A673 (cell line): ENCODE results near the gene PKD2. TPM values are rescaled to one million over a fixed set of nuclear protein-coding genes. Genes with fewer than 3 reads are reported as not detected.

Source experiments
- BruUV-seq: library from RNA; stranded (reverse); fragments of 400-500 nt; replicated peaks from 2 replicates; lab custom pipeline; 2021; lab: Mats Ljungman, UMichigan
- CTCF ChIA-PET: fragments of 300-600 bp; sonication (Branson Sonifier 250); formaldehyde crosslinking; loops from one replicate; lab custom pipeline; 2022; ENCODE audit warnings: antibody characterized with exemption; lab: Charles Lee
- POLR2A ChIA-PET: fragments of 300-600 bp; sonication (Branson Sonifier 250); formaldehyde crosslinking; loops from one replicate; lab custom pipeline; 2022; ENCODE audit warnings: antibody characterized with exemption; ENCODE audit not compliant: low non-redundant PET; lab: Charles Lee
- DNase-seq: peaks from one replicate; pipeline ENCODE4 v3.0.0-alpha.2; 2015; ENCODE audit warnings: low spot score
- H3K27ac ChIP-seq: fragments of 200-600 bp; sonication (generic); 2 replicates; pipeline ENCODE4 v1.5.1; 2016; ENCODE audit warnings: mixed run types, low read depth, mild to moderate bottlenecking, mixed read lengths, antibody characterized with exemption, low read length; ENCODE audit not compliant: poor library complexity, severe bottlenecking
- H3K27me3 ChIP-seq: fragments of 200-600 bp; sonication (generic); replicated peaks from 2 replicates; pipeline ENCODE4 v1.6.1; 2017; ENCODE audit warnings: mixed run types, low read depth, mild to moderate bottlenecking, mixed read lengths, antibody characterized with exemption, low read length; ENCODE audit not compliant: insufficient read depth, poor library complexity
- H3K36me3 ChIP-seq: fragments of 200-600 bp; sonication (generic); 2 replicates; pipeline ENCODE4 v1.6.1; 2016; ENCODE audit warnings: mixed run types, mild to moderate bottlenecking, mixed read lengths, antibody characterized with exemption, low read length; ENCODE audit not compliant: insufficient read depth, poor library complexity, severe bottlenecking
- H3K4me1 ChIP-seq: fragments of 200-600 bp; sonication (generic); 2 replicates; pipeline ENCODE4 v1.6.1; 2017; ENCODE audit warnings: mixed run types, mild to moderate bottlenecking, mixed read lengths, antibody characterized with exemption, low read length; ENCODE audit not compliant: insufficient read depth, poor library complexity, severe bottlenecking
- H3K4me3 ChIP-seq: fragments of 200-600 bp; sonication (generic); 2 replicates; pipeline ENCODE4 v1.5.1; 2016; ENCODE audit warnings: low read depth, mixed run types, mild to moderate bottlenecking, mixed read lengths, low read length; ENCODE audit not compliant: poor library complexity, severe bottlenecking
- H3K9me3 ChIP-seq: fragments of 200-600 bp; sonication (generic); 2 replicates; pipeline ENCODE4 v1.6.1; 2016; ENCODE audit warnings: mixed run types, low read depth, mild to moderate bottlenecking, mixed read lengths, antibody characterized with exemption, low read length; ENCODE audit not compliant: poor library complexity, severe bottlenecking
- EZH2 ChIP-seq: fragments of 200-600 bp; sonication (generic); IDR thresholded peaks from 2 replicates; pipeline ENCODE4 v1.6.1; 2017; ENCODE audit warnings: borderline replicate concordance, low read depth, mild to moderate bottlenecking, mixed read lengths, antibody characterized with exemption, low read length; ENCODE audit not compliant: poor library complexity, severe bottlenecking
- intact Hi-C: fragments of 100-400 bp; cut with micrococcal nuclease; formaldehyde crosslinking; loops from one replicate; pipeline ENCODE4 v1.10.0; 2022; ENCODE audit not compliant: unreplicated experiment
- total RNA-seq: library from RNA; stranded (reverse); gene quantifications from 2 replicates; pipeline ENCODE4 v1.2.3, GENCODE V29; 2021
- TF ChIP-seq, protein P1 (sequence below): fragments of 300-800, 200-600 bp; sonication (generic); conservative IDR thresholded peaks from 2 replicates; pipeline ENCODE4 v1.5.1; 2017; ENCODE audit warnings: low read depth, mild to moderate bottlenecking, antibody characterized with exemption, low read length, moderate library complexity, mixed read lengths

PKD2 gene
- total RNA-seq, 1 experiment from 2014 or later, result 10.0 TPM

- ChIA-PET CTCF (no interaction called here), POLR2A (no interaction called here)
- intact Hi-C loops, result no loop called here
- DNase-seq, result no peak
- BruUV-seq, result no TSS peak
- Histone ChIP-seq H3K4me1 (no peaks in the 10 kb centered on the region), H3K4me3 (no peak overlapping the region), H3K9me3 (no peaks in the 10 kb centered on the region), H3K36me3 (no peaks in the 10 kb centered on the region), H3K27ac (no peak overlapping the region), H3K27me3 (no peaks in the 10 kb centered on the region)
- TF ChIP-seq, protein P1, sequence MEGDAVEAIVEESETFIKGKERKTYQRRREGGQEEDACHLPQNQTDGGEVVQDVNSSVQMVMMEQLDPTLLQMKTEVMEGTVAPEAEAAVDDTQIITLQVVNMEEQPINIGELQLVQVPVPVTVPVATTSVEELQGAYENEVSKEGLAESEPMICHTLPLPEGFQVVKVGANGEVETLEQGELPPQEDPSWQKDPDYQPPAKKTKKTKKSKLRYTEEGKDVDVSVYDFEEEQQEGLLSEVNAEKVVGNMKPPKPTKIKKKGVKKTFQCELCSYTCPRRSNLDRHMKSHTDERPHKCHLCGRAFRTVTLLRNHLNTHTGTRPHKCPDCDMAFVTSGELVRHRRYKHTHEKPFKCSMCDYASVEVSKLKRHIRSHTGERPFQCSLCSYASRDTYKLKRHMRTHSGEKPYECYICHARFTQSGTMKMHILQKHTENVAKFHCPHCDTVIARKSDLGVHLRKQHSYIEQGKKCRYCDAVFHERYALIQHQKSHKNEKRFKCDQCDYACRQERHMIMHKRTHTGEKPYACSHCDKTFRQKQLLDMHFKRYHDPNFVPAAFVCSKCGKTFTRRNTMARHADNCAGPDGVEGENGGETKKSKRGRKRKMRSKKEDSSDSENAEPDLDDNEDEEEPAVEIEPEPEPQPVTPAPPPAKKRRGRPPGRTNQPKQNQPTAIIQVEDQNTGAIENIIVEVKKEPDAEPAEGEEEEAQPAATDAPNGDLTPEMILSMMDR, result no peak
- TF ChIP-seq EZH2, result no peak
Observed at GRCh38 chr4:88091378-88091777, 83.9 kb downstream of the PKD2 start.

GRCh38 chr4:88093874-88094273, 86.4 kb downstream of the PKD2 start:
- POLR2A ChIA-PET, result no interaction called here
- H3K27me3 ChIP-seq, result no peaks in the 10 kb centered on the region
- no peak overlapping the region for H3K4me3 ChIP-seq
- no peaks in the 10 kb centered on the region for H3K36me3 ChIP-seq
- intact Hi-C loops, result no loop called here
- CTCF ChIA-PET, result no interaction called here
- BruUV-seq, result no TSS peak
- TF ChIP-seq, protein P1, result no peak
- TF ChIP-seq EZH2, result no peak
- DNase-seq, result no peak
- H3K27ac ChIP-seq, result no peak overlapping the region
- no peaks in the 10 kb centered on the region for H3K9me3 ChIP-seq
- no peaks in the 10 kb centered on the region for H3K4me1 ChIP-seq

- no peak for TF ChIP-seq EZH2
- TF ChIP-seq, protein P1, result no peak
- H3K4me1 ChIP-seq, result no peaks in the 10 kb centered on the region
- no peak overlapping the region for H3K27ac ChIP-seq
- no TSS peak for BruUV-seq
- POLR2A ChIA-PET, result no interaction called here
- no peak overlapping the region for H3K4me3 ChIP-seq
- intact Hi-C loops, result no loop called here
- H3K27me3 ChIP-seq, result no peaks in the 10 kb centered on the region
- H3K9me3 ChIP-seq, result no peaks in the 10 kb centered on the region
- CTCF ChIA-PET, result no interaction called here
- DNase-seq, result no peak
- no peaks in the 10 kb centered on the region for H3K36me3 ChIP-seq
Observed at GRCh38 chr4:88097301-88097700, 89.9 kb downstream of the PKD2 start.
